ENCODE results near the gene MKLN1. TPM values are rescaled to one million over a fixed set of nuclear protein-coding genes. Genes with fewer than 3 reads are reported as not detected.

MKLN1 gene
- total and polyA plus RNA-seq, 2 of the 13 experiments (the other 11 are each of a cell fraction or from before 2014, with no cell fraction given) = 33.6 to 43.5 TPM

GRCh38 chr7:131513245-131514061, 185.8 kb downstream of the MKLN1 start (continued):
- no peak for TF ChIP-seq PRDM10 (CRISPR knock-in tag; IDR thresholded peaks at IDR 0.05; ENCODE audit: low read depth)
- TF ChIP-seq, protein P1, sequence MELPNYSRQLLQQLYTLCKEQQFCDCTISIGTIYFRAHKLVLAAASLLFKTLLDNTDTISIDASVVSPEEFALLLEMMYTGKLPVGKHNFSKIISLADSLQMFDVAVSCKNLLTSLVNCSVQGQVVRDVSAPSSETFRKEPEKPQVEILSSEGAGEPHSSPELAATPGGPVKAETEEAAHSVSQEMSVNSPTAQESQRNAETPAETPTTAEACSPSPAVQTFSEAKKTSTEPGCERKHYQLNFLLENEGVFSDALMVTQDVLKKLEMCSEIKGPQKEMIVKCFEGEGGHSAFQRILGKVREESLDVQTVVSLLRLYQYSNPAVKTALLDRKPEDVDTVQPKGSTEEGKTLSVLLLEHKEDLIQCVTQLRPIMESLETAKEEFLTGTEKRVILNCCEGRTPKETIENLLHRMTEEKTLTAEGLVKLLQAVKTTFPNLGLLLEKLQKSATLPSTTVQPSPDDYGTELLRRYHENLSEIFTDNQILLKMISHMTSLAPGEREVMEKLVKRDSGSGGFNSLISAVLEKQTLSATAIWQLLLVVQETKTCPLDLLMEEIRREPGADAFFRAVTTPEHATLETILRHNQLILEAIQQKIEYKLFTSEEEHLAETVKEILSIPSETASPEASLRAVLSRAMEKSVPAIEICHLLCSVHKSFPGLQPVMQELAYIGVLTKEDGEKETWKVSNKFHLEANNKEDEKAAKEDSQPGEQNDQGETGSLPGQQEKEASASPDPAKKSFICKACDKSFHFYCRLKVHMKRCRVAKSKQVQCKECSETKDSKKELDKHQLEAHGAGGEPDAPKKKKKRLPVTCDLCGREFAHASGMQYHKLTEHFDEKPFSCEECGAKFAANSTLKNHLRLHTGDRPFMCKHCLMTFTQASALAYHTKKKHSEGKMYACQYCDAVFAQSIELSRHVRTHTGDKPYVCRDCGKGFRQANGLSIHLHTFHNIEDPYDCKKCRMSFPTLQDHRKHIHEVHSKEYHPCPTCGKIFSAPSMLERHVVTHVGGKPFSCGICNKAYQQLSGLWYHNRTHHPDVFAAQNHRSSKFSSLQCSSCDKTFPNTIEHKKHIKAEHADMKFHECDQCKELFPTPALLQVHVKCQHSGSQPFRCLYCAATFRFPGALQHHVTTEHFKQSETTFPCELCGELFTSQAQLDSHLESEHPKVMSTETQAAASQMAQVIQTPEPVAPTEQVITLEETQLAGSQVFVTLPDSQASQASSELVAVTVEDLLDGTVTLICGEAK (IDR thresholded peaks at IDR 0.05) = no peak
- TF ChIP-seq, protein P1 (CRISPR knock-in tag; IDR thresholded peaks at IDR 0.05) = no peak
- TF ChIP-seq JUND (CRISPR knock-in tag; IDR thresholded peaks at IDR 0.05) = peak; percentile 87
- TF ChIP-seq, protein P2, sequence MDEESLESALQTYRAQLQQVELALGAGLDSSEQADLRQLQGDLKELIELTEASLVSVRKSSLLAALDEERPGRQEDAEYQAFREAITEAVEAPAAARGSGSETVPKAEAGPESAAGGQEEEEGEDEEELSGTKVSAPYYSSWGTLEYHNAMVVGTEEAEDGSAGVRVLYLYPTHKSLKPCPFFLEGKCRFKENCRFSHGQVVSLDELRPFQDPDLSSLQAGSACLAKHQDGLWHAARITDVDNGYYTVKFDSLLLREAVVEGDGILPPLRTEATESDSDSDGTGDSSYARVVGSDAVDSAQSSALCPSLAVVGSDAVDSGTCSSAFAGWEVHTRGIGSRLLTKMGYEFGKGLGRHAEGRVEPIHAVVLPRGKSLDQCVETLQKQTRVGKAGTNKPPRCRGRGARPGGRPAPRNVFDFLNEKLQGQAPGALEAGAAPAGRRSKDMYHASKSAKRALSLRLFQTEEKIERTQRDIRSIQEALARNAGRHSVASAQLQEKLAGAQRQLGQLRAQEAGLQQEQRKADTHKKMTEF (CRISPR knock-in tag; IDR thresholded peaks at IDR 0.05) = peak; percentile 56; the same call in 1 of the 2 replicates
- TF ChIP-seq ARHGAP35 (CRISPR knock-in tag; IDR thresholded peaks at IDR 0.05; ENCODE audit: borderline replicate concordance) = peak; percentile 40; the same call in 1 of the 2 replicates
- no peak for TF ChIP-seq GPN1 (CRISPR knock-in tag; IDR thresholded peaks at IDR 0.05; ENCODE audit: borderline replicate concordance)
- TF ChIP-seq, protein P3, sequence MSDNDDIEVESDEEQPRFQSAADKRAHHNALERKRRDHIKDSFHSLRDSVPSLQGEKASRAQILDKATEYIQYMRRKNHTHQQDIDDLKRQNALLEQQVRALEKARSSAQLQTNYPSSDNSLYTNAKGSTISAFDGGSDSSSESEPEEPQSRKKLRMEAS (IDR thresholded peaks at IDR 0.05) = peak; percentile 46; the same call in 1 of the 2 replicates
- TF ChIP-seq FOXA1 (IDR thresholded peaks at IDR 0.05) = no peak
- 0 out of 2 replicates have a peak, but pooled peaks have one; percentile 24 for TF ChIP-seq FOXA1 (CRISPR knock-in tag; IDR thresholded peaks at IDR 0.05)
- TF ChIP-seq REPIN1 (CRISPR knock-in tag; IDR thresholded peaks at IDR 0.05; ENCODE audit: borderline replicate concordance, low read depth) = peak; percentile 59; the same call in 1 of the 2 replicates

All from HepG2 (cell line).